Measurements from ENCODE around the gene RFC1. TPM values are rescaled to one million over a fixed set of nuclear protein-coding genes. Genes with fewer than 3 reads are reported as not detected.

RFC1 gene
- total RNA-seq, 1 experiment from 2014 or later: 56.8 TPM

- no peak overlapping the region for H4K8ac ChIP-seq (replicated peaks; ENCODE audit: insufficient read length, low read depth, low read length)
- TF ChIP-seq CTCF (conservative IDR thresholded peaks at IDR 0.05): no peak
- H3K4me2 ChIP-seq (ENCODE audit: insufficient read depth, insufficient read length, low read length): no peak overlapping the region
- H3K14ac ChIP-seq (ENCODE audit: insufficient read depth, low read length): no peak overlapping the region
- Mint-ChIP-seq H3K27me3 (ENCODE audit: low read depth) (no peaks in the 10 kb centered on the region), H3K4me3 (no peak overlapping the region), H3K9me3 (no peaks in the 10 kb centered on the region), H3K27ac (no peak overlapping the region), H3K36me3 (ENCODE audit: insufficient read depth in 1 of 3, low read depth in 3 of 3) (peaks cover 28 to 71% (median 70%) of the 10 kb centered on the region in 3 experiments; a peak in 6 of 7 replicates), H3K4me1 (no peaks in the 10 kb centered on the region)
- no CpG with 5 or more reads among the region's 5 CpGs for WGBS (ENCODE audit: extremely low coverage, insufficient read length, low lambda C conversion rate)
- H3K56ac ChIP-seq (ENCODE audit: insufficient read length, low read depth, low read length): no peak overlapping the region
- H3K9ac ChIP-seq (ENCODE audit: extremely low read depth, insufficient read length, low read length): no peak overlapping the region
- no peak overlapping the region for H3K4ac ChIP-seq (ENCODE audit: low read depth, low read length)
- H3K79me2 ChIP-seq (ENCODE audit: insufficient read depth, low read length): no peaks in the 10 kb centered on the region
- H3T11ph ChIP-seq (ENCODE audit: low read length): no peak overlapping the region
- no peak overlapping the region for H2BK120ac ChIP-seq (ENCODE audit: low read depth, low read length, poor library complexity, severe bottlenecking)
- DNase-seq: no peak
- H2BK20ac ChIP-seq (ENCODE audit: low read depth, low read length, poor library complexity, severe bottlenecking): no peak overlapping the region
- no peak overlapping the region for H2BK15ac ChIP-seq (ENCODE audit: low read depth, low read length)
- H2AFZ ChIP-seq (ENCODE audit: low read length): no peak overlapping the region
- no peaks in the 10 kb centered on the region for H3K9me3 ChIP-seq (ENCODE audit: control insufficient read depth, low read depth, low read length)
- no peak overlapping the region for H2BK12ac ChIP-seq (ENCODE audit: insufficient read length, low read depth, low read length)
- no peaks in the 10 kb centered on the region for H3K27me3 ChIP-seq (ENCODE audit: insufficient read depth, low read length)
- no peak overlapping the region for H4K91ac ChIP-seq (ENCODE audit: insufficient read length, low read depth, low read length)
- no peaks in the 10 kb centered on the region for H4K20me1 ChIP-seq (ENCODE audit: control insufficient read depth, insufficient read depth, insufficient read length)
- no peak overlapping the region for H3K18ac ChIP-seq (ENCODE audit: insufficient read length, low read depth, low read length)
- H3K23ac ChIP-seq (ENCODE audit: insufficient read length, low read depth, low read length): no peak overlapping the region
- H3K27ac ChIP-seq (ENCODE audit: insufficient read length, low read depth, low read length): no peak overlapping the region
- H4K5ac ChIP-seq (ENCODE audit: insufficient read length, low read depth, low read length): no peak overlapping the region
- H2BK5ac ChIP-seq (ENCODE audit: insufficient read length, low read length): no peak overlapping the region
- H2AK5ac ChIP-seq (ENCODE audit: insufficient read length, low read length): no peak overlapping the region
- no peaks in the 10 kb centered on the region for H3K4me1 ChIP-seq (ENCODE audit: insufficient read depth, low read length)
- no peaks in the 10 kb centered on the region for H3K79me1 ChIP-seq (ENCODE audit: insufficient read depth, low read depth, low read length, poor library complexity, severe bottlenecking)
- no peaks in the 10 kb centered on the region for H3K23me2 ChIP-seq (ENCODE audit: insufficient read length, low read depth, low read length, poor library complexity, severe bottlenecking)
Measured at GRCh38 chr4:39304651-39305050, 61.5 kb downstream of the RFC1 start.
